Measurements from ENCODE around the gene TPST1. TPM values are rescaled to one million over a fixed set of nuclear protein-coding genes. Genes with fewer than 3 reads are reported as not detected.

The TPST1 gene
- total RNA-seq, 1 donor from 2014 or later: 36.5 TPM

- H3K27me3 Mint-ChIP-seq (ENCODE audit: low read depth, unreplicated experiment): no peaks in the 10 kb centered on the region
- no peak overlapping the region for H3K27ac ChIP-seq (ENCODE audit: low read depth, low read length)
Measured at GRCh38 chr7:66330961-66331360, 125.8 kb downstream of the TPST1 start.

GRCh38 chr7:66331883-66332282, 126.7 kb downstream of the TPST1 start:
- no peaks in the 10 kb centered on the region for H3K4me1 ChIP-seq (ENCODE audit: insufficient read depth, low read length)
- H3K4me2 ChIP-seq (ENCODE audit: low read length): no peak overlapping the region
- Mint-ChIP-seq H3K36me3 (ENCODE audit: low read depth, unreplicated experiment) (peaks cover 9% of the 10 kb centered on the region), H3K4me3 (ENCODE audit: unreplicated experiment) (no peak overlapping the region), H3K4me1 (ENCODE audit: low read depth, unreplicated experiment) (peaks cover 6% of the 10 kb centered on the region), H3K27me3 (ENCODE audit: low read depth, unreplicated experiment) (no peaks in the 10 kb centered on the region), H3K9me3 (ENCODE audit: unreplicated experiment) (peaks cover 7% of the 10 kb centered on the region), H3K27ac (ENCODE audit: unreplicated experiment) (no peak overlapping the region)
- no peak overlapping the region for H2AFZ ChIP-seq (ENCODE audit: low read depth, low read length)
- H3K4me3 ChIP-seq (ENCODE audit: insufficient read depth, low read depth, low read length): no peak overlapping the region
- no peak overlapping the region for H3K9ac ChIP-seq (ENCODE audit: low read length)
- DNase-seq (ENCODE audit: low read depth) (no peak), FAIRE-seq (no peak)
- TF ChIP-seq EZH2 (IDR thresholded peaks at IDR 0.05; ENCODE audit: insufficient read depth, low read length): no peak
- TF ChIP-seq, protein P1, sequence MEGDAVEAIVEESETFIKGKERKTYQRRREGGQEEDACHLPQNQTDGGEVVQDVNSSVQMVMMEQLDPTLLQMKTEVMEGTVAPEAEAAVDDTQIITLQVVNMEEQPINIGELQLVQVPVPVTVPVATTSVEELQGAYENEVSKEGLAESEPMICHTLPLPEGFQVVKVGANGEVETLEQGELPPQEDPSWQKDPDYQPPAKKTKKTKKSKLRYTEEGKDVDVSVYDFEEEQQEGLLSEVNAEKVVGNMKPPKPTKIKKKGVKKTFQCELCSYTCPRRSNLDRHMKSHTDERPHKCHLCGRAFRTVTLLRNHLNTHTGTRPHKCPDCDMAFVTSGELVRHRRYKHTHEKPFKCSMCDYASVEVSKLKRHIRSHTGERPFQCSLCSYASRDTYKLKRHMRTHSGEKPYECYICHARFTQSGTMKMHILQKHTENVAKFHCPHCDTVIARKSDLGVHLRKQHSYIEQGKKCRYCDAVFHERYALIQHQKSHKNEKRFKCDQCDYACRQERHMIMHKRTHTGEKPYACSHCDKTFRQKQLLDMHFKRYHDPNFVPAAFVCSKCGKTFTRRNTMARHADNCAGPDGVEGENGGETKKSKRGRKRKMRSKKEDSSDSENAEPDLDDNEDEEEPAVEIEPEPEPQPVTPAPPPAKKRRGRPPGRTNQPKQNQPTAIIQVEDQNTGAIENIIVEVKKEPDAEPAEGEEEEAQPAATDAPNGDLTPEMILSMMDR (IDR thresholded peaks at IDR 0.05; ENCODE audit: insufficient read depth, low read depth, low read length): no peak
- no peak overlapping the region for H3K27ac ChIP-seq (ENCODE audit: low read depth, low read length)
- H3K79me2 ChIP-seq (ENCODE audit: insufficient read depth, low read length): no peaks in the 10 kb centered on the region
- H3K36me3 ChIP-seq (ENCODE audit: insufficient read depth, low read length): no peaks in the 10 kb centered on the region
- no peaks in the 10 kb centered on the region for H4K20me1 ChIP-seq (ENCODE audit: insufficient read depth, low read length)
- no peaks in the 10 kb centered on the region for H3K27me3 ChIP-seq (ENCODE audit: insufficient read depth, low read length)
- no peaks in the 10 kb centered on the region for H3K9me3 ChIP-seq (ENCODE audit: insufficient read depth, low read depth, low read length)

More at GRCh38 chr7:66330961-66331360, 125.8 kb downstream of the TPST1 start:
- H3K36me3 ChIP-seq (ENCODE audit: insufficient read depth, low read length): no peaks in the 10 kb centered on the region
- no peak overlapping the region for H3K4me2 ChIP-seq (ENCODE audit: low read length)
- TF ChIP-seq, protein P1 (IDR thresholded peaks at IDR 0.05; ENCODE audit: insufficient read depth, low read depth, low read length): no peak
- no peak for TF ChIP-seq EZH2 (IDR thresholded peaks at IDR 0.05; ENCODE audit: insufficient read depth, low read length)
- no peak overlapping the region for H3K9ac ChIP-seq (ENCODE audit: low read length)
- H3K9me3 ChIP-seq (ENCODE audit: insufficient read depth, low read depth, low read length): no peaks in the 10 kb centered on the region
- no peaks in the 10 kb centered on the region for H4K20me1 ChIP-seq (ENCODE audit: insufficient read depth, low read length)
- H3K9me3 Mint-ChIP-seq (ENCODE audit: unreplicated experiment): no peaks in the 10 kb centered on the region
- H3K4me1 ChIP-seq (ENCODE audit: insufficient read depth, low read length): peaks cover 9% of the 10 kb centered on the region
- H3K27me3 ChIP-seq (ENCODE audit: insufficient read depth, low read length): no peaks in the 10 kb centered on the region
- H2AFZ ChIP-seq (ENCODE audit: low read depth, low read length): no peak overlapping the region
- peaks cover 15% of the 10 kb centered on the region for H3K4me1 Mint-ChIP-seq (ENCODE audit: low read depth, unreplicated experiment)
- DNase-seq (ENCODE audit: low read depth) (peak; percentile 26), FAIRE-seq (peak; percentile 20)
- H3K4me3 ChIP-seq (ENCODE audit: insufficient read depth, low read depth, low read length): no peak overlapping the region
- H3K4me3 Mint-ChIP-seq (ENCODE audit: unreplicated experiment): no peak overlapping the region
- no peaks in the 10 kb centered on the region for H3K79me2 ChIP-seq (ENCODE audit: insufficient read depth, low read length)
- peaks cover 8% of the 10 kb centered on the region for H3K36me3 Mint-ChIP-seq (ENCODE audit: low read depth, unreplicated experiment)
- no peak overlapping the region for H3K27ac Mint-ChIP-seq (ENCODE audit: unreplicated experiment)

GRCh38 chr7:66333443-66333842, 128.3 kb downstream of the TPST1 start:
- no peak overlapping the region for H3K4me3 Mint-ChIP-seq (ENCODE audit: unreplicated experiment)

More at GRCh38 chr7:66333443-66333842, 128.3 kb downstream of the TPST1 start:
- H3K4me3 ChIP-seq (ENCODE audit: insufficient read depth, low read depth, low read length): no peak overlapping the region
- H3K27me3 Mint-ChIP-seq (ENCODE audit: low read depth, unreplicated experiment): no peaks in the 10 kb centered on the region
- H3K4me2 ChIP-seq (ENCODE audit: low read length): no peak overlapping the region
- no peak for DNase-seq (ENCODE audit: low read depth)
- no peaks in the 10 kb centered on the region for H3K4me1 ChIP-seq (ENCODE audit: insufficient read depth, low read length)
- no peak overlapping the region for H3K27ac Mint-ChIP-seq (ENCODE audit: unreplicated experiment)
- no peak overlapping the region for H3K27ac ChIP-seq (ENCODE audit: low read depth, low read length)
- FAIRE-seq: no peak
- H3K79me2 ChIP-seq (ENCODE audit: insufficient read depth, low read length): no peaks in the 10 kb centered on the region
- no peak for TF ChIP-seq EZH2 (IDR thresholded peaks at IDR 0.05; ENCODE audit: insufficient read depth, low read length)
- TF ChIP-seq, protein P1 (IDR thresholded peaks at IDR 0.05; ENCODE audit: insufficient read depth, low read depth, low read length): no peak
- H3K9me3 Mint-ChIP-seq (ENCODE audit: unreplicated experiment): peaks cover 9% of the 10 kb centered on the region
- no peak overlapping the region for H2AFZ ChIP-seq (ENCODE audit: low read depth, low read length)
- no peaks in the 10 kb centered on the region for H3K9me3 ChIP-seq (ENCODE audit: insufficient read depth, low read depth, low read length)
- peaks cover 9% of the 10 kb centered on the region for H3K36me3 Mint-ChIP-seq (ENCODE audit: low read depth, unreplicated experiment)
- H3K27me3 ChIP-seq (ENCODE audit: insufficient read depth, low read length): no peaks in the 10 kb centered on the region
- H4K20me1 ChIP-seq (ENCODE audit: insufficient read depth, low read length): no peaks in the 10 kb centered on the region
- H3K9ac ChIP-seq (ENCODE audit: low read length): no peak overlapping the region
- H3K4me1 Mint-ChIP-seq (ENCODE audit: low read depth, unreplicated experiment): peaks cover 6% of the 10 kb centered on the region
- H3K36me3 ChIP-seq (ENCODE audit: insufficient read depth, low read length): no peaks in the 10 kb centered on the region

Measured in astrocyte (in vitro differentiated cells and primary cell).